GM12865 (cell line): ENCODE results near the gene MRPL16.

Experiments used
- DNase-seq: peaks from one replicate; pipeline ENCODE4 v3.0.0; 2010; ENCODE audit warnings: low read depth
- H3K4me3 ChIP-seq: 2 replicates; pipeline ENCODE4 v1.5.1; 2011; ENCODE audit warnings: mild to moderate bottlenecking, low read depth, low read length, control low read depth
- TF ChIP-seq, protein P1 (sequence below): IDR thresholded peaks from 2 replicates; pipeline ENCODE4 v1.5.1; 2011; ENCODE audit warnings: low read length, control low read depth, low read depth, inconsistent platforms; ENCODE audit not compliant: insufficient read depth; ENCODE audit errors: missing control alignments

Gene MRPL16

DNA sequence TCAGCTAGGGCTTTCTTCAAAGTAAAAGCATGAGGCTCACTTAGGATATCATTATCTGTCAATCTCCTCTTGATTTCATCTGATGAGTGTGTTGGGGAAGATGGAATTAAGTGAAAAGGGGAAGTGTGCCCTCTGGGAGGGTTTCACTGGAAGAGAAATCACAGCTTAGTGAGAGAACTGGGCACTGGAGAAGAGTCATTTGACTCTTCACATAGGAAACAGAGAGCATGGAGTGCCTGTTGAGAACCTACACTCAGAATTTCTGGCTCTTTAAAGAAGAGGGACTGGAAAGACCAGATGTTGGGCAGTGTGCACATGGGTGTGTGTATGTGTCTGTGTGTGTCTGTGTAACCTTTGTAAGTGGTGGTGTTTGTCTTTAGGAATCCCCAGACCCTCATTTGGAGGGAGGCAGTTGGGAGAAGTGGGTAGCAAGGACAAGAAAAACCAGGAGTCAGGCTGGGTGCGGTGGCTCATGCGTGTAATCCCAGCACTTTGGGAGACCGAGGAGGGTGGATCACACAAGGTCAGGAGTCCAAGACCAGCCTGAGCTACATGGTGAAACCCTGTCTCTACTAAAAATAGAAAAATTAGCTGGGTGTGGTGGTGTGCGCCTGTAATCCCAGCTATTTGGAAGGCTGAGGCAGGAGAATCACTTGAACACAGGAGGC lies 45.4 kb downstream of the MRPL16 start:
- TF ChIP-seq, protein P1, sequence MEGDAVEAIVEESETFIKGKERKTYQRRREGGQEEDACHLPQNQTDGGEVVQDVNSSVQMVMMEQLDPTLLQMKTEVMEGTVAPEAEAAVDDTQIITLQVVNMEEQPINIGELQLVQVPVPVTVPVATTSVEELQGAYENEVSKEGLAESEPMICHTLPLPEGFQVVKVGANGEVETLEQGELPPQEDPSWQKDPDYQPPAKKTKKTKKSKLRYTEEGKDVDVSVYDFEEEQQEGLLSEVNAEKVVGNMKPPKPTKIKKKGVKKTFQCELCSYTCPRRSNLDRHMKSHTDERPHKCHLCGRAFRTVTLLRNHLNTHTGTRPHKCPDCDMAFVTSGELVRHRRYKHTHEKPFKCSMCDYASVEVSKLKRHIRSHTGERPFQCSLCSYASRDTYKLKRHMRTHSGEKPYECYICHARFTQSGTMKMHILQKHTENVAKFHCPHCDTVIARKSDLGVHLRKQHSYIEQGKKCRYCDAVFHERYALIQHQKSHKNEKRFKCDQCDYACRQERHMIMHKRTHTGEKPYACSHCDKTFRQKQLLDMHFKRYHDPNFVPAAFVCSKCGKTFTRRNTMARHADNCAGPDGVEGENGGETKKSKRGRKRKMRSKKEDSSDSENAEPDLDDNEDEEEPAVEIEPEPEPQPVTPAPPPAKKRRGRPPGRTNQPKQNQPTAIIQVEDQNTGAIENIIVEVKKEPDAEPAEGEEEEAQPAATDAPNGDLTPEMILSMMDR: no peak
- DNase-seq: no peak
- no peak overlapping the region for H3K4me3 ChIP-seq

DNA sequence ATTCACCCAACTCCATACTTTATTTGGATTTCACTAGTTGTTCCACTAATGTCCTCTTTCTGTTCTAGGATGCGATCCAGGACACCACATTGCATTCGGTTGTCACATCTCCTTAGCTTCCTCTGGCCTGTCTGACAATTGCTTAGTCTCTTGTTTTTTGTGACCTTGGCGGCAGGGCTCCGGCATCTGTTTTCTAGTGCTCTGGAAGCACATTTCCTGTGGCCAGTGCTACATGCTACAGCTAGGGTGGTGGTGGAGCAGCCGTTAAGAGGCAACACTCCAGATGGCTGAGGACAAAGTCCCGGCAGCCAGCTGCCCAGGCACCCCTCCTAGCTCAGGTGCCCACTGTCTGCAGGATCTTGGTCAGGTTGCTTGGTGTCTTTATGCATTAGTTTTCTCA lies 48.6 kb downstream of the MRPL16 start:
- no peak overlapping the region for H3K4me3 ChIP-seq
- TF ChIP-seq, protein P1: no peak
- no peak for DNase-seq

DNA sequence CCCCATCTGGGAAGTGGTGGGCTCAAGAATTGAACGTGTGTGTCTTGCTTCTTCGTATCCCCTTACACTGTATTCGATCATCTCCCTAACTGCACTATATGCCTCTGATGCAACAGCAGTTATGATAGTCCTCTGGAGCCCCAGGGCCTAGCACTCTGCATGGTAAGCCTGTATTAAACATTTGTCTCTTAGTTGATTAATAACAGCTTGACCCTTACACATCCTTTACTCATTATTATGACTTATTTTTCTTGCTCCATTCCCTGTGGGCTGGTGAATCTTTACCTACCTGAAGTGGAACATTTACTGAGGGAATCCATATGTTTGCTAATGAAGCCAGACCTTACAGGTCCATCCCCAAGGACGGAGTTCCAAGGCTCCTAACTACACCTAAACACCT lies 49.8 kb downstream of the MRPL16 start:
- TF ChIP-seq, protein P1: no peak
- no peak overlapping the region for H3K4me3 ChIP-seq
- DNase-seq: no peak

DNA sequence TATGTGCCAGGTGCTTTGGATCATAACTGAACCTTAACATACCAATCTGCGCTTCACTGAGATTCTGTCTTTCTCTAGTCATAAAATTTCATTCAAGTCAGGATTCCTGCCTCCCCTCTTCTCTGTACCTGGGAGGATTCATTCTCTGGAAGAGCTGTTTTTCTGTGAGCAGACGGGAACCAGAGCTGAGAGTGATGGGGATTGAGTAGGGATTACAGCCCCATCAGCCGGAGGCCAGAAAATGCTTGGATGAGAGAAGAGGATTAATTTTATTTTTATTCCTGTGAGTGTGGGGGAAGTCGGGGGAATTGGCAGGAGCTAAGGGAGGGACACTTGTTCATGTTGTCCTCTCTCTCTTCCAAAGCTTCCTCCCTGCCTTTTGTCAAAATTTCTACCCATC lies 50.7 kb downstream of the MRPL16 start:
- TF ChIP-seq, protein P1: no peak
- no peak overlapping the region for H3K4me3 ChIP-seq
- no peak for DNase-seq

DNA sequence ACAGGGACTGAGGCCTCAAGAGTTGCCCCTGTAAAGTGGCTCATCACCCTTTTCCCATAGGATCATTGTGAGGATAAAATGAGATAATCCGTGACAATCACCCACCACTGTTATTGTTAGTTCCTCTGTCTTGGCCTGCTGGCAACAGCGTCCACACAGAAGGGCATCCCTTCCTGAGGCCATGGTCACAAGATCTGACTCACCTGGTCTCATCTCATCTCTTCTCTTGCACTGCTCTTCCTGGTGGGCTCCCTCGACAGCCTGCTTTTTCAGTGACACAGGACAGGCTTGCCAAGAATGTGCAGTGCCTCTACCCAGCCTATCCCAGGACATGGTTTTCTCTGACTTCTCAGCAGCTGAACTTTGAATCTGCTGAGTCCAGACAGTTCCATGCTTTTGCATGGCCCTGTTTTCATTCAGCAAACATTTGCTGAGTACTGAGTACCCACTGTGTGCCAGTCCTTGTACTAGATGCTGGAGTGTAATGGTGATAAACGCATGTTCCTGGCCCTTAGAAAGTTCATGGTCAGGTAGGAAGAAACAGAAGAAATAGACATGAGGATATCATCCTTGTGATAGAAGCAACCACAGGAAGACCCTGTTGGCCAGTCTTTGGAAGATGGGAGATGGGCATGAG lies 52.1 kb downstream of the MRPL16 start:
- no peak overlapping the region for H3K4me3 ChIP-seq
- no peak for DNase-seq
- TF ChIP-seq, protein P1: no peak

DNA sequence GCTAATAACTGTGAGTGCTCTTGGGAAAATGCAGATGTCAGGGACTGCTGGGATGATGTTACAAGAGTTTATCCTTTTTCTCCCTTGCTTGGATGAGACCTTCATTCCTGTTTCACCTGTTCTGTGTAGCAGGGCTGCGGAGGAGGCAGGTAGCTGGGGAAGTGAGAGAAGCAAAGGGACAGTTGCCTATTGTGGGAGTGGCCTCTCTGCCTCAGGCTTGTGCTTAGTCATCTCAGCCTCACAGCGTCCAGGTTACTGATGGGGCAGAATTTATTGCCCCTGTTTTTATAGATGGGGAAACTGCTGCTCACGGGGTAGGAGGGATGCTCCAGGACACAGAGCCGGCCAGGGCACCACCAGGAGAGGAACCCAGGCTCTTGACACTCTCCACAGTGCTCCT lies 53.7 kb downstream of the MRPL16 start:
- TF ChIP-seq, protein P1: no peak
- H3K4me3 ChIP-seq: no peak overlapping the region

DNA sequence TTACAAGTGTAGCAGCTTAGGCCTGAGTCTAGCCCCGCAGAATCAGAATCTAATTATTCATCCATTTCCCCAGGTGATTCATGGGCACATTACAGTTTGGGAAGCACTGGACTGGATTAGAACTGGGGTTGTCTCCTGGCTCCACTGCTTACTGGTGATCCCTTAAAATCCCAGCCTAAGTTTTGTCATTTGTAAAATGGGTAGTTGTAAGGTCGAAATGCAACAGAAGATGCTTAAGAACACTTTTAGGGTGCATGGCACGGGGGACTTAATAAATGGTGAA lies 54.1 kb downstream of the MRPL16 start:
- TF ChIP-seq, protein P1: no peak
- DNase-seq: no peak
- H3K4me3 ChIP-seq: no peak overlapping the region

More for the DNA sequence above, 53.7 kb downstream of the MRPL16 start:
- no peak for DNase-seq
